ENCODE measurements around the gene ORMDL3. TPM values are rescaled to one million over a fixed set of nuclear protein-coding genes. Genes with fewer than 3 reads are reported as not detected.

The ORMDL3 gene
- total RNA-seq, 1 experiment from 2014 or later = 53.2 TPM

- TF ChIP-seq ZNF425 (CRISPR knock-in tag; conservative IDR thresholded peaks at IDR 0.05) = no peak
- no peak for TF ChIP-seq ZNF121 (CRISPR knock-in tag; IDR thresholded peaks at IDR 0.05)
- TF ChIP-seq GRHL2 (CRISPR knock-in tag; IDR thresholded peaks at IDR 0.05; ENCODE audit: insufficient replicate concordance, severe bottlenecking) = no peak
- TF ChIP-seq NR3C1 (CRISPR knock-in tag; conservative IDR thresholded peaks at IDR 0.05; ENCODE audit: low read depth) = no peak
- no peak for TF ChIP-seq E2F1 (CRISPR knock-in tag; IDR thresholded peaks at IDR 0.05)
- H3K9me3 Mint-ChIP-seq = no peaks in the 10 kb centered on the region
- H3K4me1 Mint-ChIP-seq = peaks cover 23% of the 10 kb centered on the region
- CTCF ChIA-PET = interaction anchor here (0.6 to 1.8 kb wide), 3 partner anchors 20 to 91 kb away, joined by 3 to 5 read pairs (median 4); no protein-coding TSS in a partner anchor
- H3K36me3 Mint-ChIP-seq = no peaks in the 10 kb centered on the region
- H3K27me3 Mint-ChIP-seq (ENCODE audit: low read depth) = no peaks in the 10 kb centered on the region
- ATAC-seq = no peak
- no peak for DNase-seq (ENCODE audit: low spot score)
- no peak overlapping the region for H3K4me3 Mint-ChIP-seq
- no peak overlapping the region for H3K27ac Mint-ChIP-seq
- POLR2A ChIA-PET = no interaction called here
These were observed 10.0 kb upstream of the ORMDL3 start for GRCh38 chr17:39937447-39937846.

- no peak for TF ChIP-seq ERG (CRISPR knock-in tag; IDR thresholded peaks at IDR 0.05)
- TF ChIP-seq FOXP1 (CRISPR knock-in tag; IDR thresholded peaks at IDR 0.05; ENCODE audit: borderline replicate concordance) = no peak
- CTCF ChIA-PET = interaction anchor here (0.8 kb wide), 1 partner anchor 18 kb away, joined by 4 read pairs; no protein-coding TSS in a partner anchor
- Mint-ChIP-seq H3K27ac (no peak overlapping the region), H3K9me3 (no peaks in the 10 kb centered on the region), H3K36me3 (no peaks in the 10 kb centered on the region), H3K4me1 (peaks cover 23% of the 10 kb centered on the region), H3K27me3 (ENCODE audit: low read depth) (no peaks in the 10 kb centered on the region), H3K4me3 (no peak overlapping the region)
- POLR2A ChIA-PET = no interaction called here
- DNase-seq (ENCODE audit: low spot score) (no peak), ATAC-seq (no peak)
These were observed 8.5 kb upstream of the ORMDL3 start for GRCh38 chr17:39935909-39936308.

GRCh38 chr17:39934324-39934723, 6.9 kb upstream of the ORMDL3 start:
- Mint-ChIP-seq H3K4me3 (no peak overlapping the region), H3K9me3 (no peaks in the 10 kb centered on the region), H3K27me3 (ENCODE audit: low read depth) (no peaks in the 10 kb centered on the region), H3K27ac (no peak overlapping the region), H3K4me1 (peaks cover 21% of the 10 kb centered on the region), H3K36me3 (no peaks in the 10 kb centered on the region)
- TF ChIP-seq ATF3 (CRISPR knock-in tag; conservative IDR thresholded peaks at IDR 0.05) (no peak), ZMAT4 (CRISPR knock-in tag; IDR thresholded peaks at IDR 0.05) (no peak), PRRX2 (CRISPR knock-in tag; IDR thresholded peaks at IDR 0.05) (no peak), ZNF416 (CRISPR knock-in tag; IDR thresholded peaks at IDR 0.05) (no peak), ZNF317 (CRISPR knock-in tag; IDR thresholded peaks at IDR 0.05; ENCODE audit: borderline replicate concordance, low read depth) (no peak)
- CTCF ChIA-PET = no interaction called here
- POLR2A ChIA-PET = no interaction called here
- no peak for ATAC-seq
- DNase-seq (ENCODE audit: low spot score) = no peak

- Mint-ChIP-seq H3K27me3 (ENCODE audit: low read depth) (no peaks in the 10 kb centered on the region), H3K36me3 (no peaks in the 10 kb centered on the region), H3K4me3 (no peak overlapping the region), H3K4me1 (peaks cover 25% of the 10 kb centered on the region), H3K27ac (no peak overlapping the region), H3K9me3 (no peaks in the 10 kb centered on the region)
- CTCF ChIA-PET = no interaction called here
- DNase-seq (ENCODE audit: low spot score) (no peak), ATAC-seq (no peak)
- POLR2A ChIA-PET = no interaction called here
- TF ChIP-seq AR (CRISPR knock-in tag; IDR thresholded peaks at IDR 0.05) (no peak), MAX (CRISPR knock-in tag; IDR thresholded peaks at IDR 0.05) (no peak), NFE2L1 (CRISPR knock-in tag; IDR thresholded peaks at IDR 0.05) (no peak), ZSCAN18 (CRISPR knock-in tag; IDR thresholded peaks at IDR 0.05) (no peak), MYBL2 (CRISPR knock-in tag; IDR thresholded peaks at IDR 0.05) (no peak), GABPB1 (CRISPR knock-in tag; IDR thresholded peaks at IDR 0.05) (no peak), KAT7 (CRISPR knock-in tag; IDR thresholded peaks at IDR 0.05; ENCODE audit: borderline replicate concordance) (no peak), ZNF138 (CRISPR knock-in tag; conservative IDR thresholded peaks at IDR 0.05) (no peak)
These were observed 6.5 kb upstream of the ORMDL3 start for GRCh38 chr17:39933912-39934311.

Data from WTC11 (cell line).